ENCODE measurements around the gene TRPM2.

Gene TRPM2

DNA sequence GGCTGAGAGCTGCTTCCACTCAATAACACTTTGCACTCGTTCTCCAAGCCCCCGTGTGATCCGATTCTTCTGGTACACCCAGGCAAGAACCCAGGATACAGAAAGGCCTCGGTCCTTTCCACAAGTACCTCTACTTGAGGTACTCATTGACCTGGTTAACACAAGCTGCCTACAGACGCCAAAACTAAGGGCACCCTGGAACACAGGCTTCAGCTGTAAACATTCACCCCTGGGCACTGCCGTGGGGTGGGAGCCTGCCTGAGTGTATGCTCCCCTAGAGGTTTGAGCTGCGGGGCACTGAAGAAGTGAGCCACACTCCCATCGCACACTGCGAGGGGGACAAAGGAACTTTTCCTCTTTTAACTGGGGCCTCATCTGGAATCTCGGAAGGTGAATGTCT, 132.4 kb downstream of the TRPM2 start:
- TF ChIP-seq CTCF (conservative IDR thresholded peaks at IDR 0.05; ENCODE audit: low read length), result no peak
- DNase-seq (ENCODE audit: low read depth), result no peak
- peak overlapping the region; percentile 53 for H3K4me3 ChIP-seq (ENCODE audit: low read length)

DNA sequence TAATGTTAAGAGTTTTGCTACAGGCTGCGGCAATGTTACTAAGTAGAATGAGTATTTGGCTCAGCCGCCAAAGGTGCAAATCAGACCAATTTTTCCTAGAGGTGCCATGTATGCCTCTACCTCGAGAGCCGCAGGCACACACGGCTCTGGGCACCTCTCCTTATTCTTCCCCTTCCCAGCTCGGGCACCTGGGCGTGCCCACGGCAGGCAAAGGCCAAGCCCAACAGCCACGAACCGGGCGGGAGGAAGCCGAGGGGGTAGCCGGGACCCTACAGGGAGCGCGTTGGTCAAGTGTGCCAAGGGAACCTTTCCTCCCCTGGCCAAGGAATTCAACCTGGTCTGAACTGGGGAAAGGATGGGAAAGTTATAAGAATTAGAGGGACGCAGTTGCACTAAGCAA, 132.9 kb downstream of the TRPM2 start:
- no peak for TF ChIP-seq CTCF (conservative IDR thresholded peaks at IDR 0.05; ENCODE audit: low read length)
- peak overlapping the region; percentile 53 for H3K4me3 ChIP-seq (ENCODE audit: low read length)
- DNase-seq (ENCODE audit: low read depth), result no peak

GRCh38 chr21:44487831-44488230, 134.4 kb downstream of the TRPM2 start:
- peak; percentile 53 for TF ChIP-seq CTCF (conservative IDR thresholded peaks at IDR 0.05; ENCODE audit: low read length)
- no peak overlapping the region for H3K4me3 ChIP-seq (ENCODE audit: low read length)
- DNase-seq (ENCODE audit: low read depth), result peak; percentile 12

- H3K4me3 ChIP-seq (ENCODE audit: low read length), result no peak overlapping the region
- no peak for TF ChIP-seq CTCF (conservative IDR thresholded peaks at IDR 0.05; ENCODE audit: low read length)
- no peak for DNase-seq (ENCODE audit: low read depth)
Observed at GRCh38 chr21:44489962-44490361, 136.5 kb downstream of the TRPM2 start.

DNA sequence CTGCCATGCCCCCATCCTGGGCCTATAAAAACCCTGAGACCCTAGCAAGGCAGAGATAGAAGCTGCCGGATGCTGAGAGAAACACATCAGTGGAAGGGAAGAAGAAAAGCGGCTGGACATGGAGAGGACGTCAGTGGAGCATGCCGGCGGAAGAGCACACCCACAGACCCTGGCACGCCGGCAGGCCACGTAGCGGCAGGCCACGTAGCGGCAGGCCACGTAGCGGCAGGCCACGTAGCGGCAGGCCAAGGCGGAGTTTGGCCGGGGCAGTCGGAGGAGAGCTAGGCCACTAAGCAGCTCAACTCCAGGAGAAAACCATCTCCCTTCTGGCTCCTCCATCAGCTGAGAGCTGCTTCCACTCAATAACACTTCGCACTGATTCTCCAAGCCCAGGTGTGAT, 137.0 kb downstream of the TRPM2 start:
- TF ChIP-seq CTCF (conservative IDR thresholded peaks at IDR 0.05; ENCODE audit: low read length), result no peak
- no peak for DNase-seq (ENCODE audit: low read depth)
- H3K4me3 ChIP-seq (ENCODE audit: low read length), result no peak overlapping the region

DNA sequence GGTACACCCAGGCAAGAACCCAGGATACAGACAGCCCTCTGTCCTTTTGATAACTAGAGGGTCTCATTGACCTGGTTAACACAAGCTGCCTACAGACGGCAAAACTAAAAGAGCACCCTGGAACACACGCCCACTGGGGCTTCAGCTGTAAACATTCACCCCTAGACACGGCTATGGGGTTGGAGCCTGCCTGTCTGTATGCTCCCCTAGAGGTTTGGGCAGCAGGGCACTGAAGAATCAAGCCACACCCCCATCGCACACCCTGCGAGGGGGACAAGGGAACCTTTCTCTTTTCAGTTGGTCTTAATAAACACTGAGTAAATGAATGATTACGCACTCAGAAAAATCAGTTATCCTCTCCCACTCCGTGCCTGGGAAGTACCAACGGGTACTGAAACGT, 137.4 kb downstream of the TRPM2 start:
- no peak for TF ChIP-seq CTCF (conservative IDR thresholded peaks at IDR 0.05; ENCODE audit: low read length)
- H3K4me3 ChIP-seq (ENCODE audit: low read length), result no peak overlapping the region
- no peak for DNase-seq (ENCODE audit: low read depth)

All from AG10803 (cell line).